Measurements from ENCODE around the gene INSIG1.

Gene INSIG1

GRCh38 chr7:155263051-155263450 lies 34.6 kb upstream of the INSIG1 start:
- no peak for ATAC-seq
- TF ChIP-seq TOX (CRISPR knock-in tag; IDR thresholded peaks at IDR 0.05; ENCODE audit: borderline replicate concordance) (no peak), POU6F1 (CRISPR knock-in tag; IDR thresholded peaks at IDR 0.05; ENCODE audit: borderline replicate concordance, low read depth) (no peak), CSRNP3 (CRISPR knock-in tag; IDR thresholded peaks at IDR 0.05) (no peak), GLIS3 (CRISPR knock-in tag; IDR thresholded peaks at IDR 0.05) (no peak), ISL1 (CRISPR knock-in tag; IDR thresholded peaks at IDR 0.05) (no peak), BACH2 (CRISPR knock-in tag; IDR thresholded peaks at IDR 0.05; ENCODE audit: borderline replicate concordance) (no peak), CSDC2 (CRISPR knock-in tag; IDR thresholded peaks at IDR 0.05) (no peak), ZNF8 (CRISPR knock-in tag; IDR thresholded peaks at IDR 0.05) (no peak), ARNTL (CRISPR knock-in tag; IDR thresholded peaks at IDR 0.05; ENCODE audit: borderline replicate concordance, low read depth) (no peak), CREB5 (CRISPR knock-in tag; IDR thresholded peaks at IDR 0.05; ENCODE audit: low read depth) (no peak), SNAI2 (CRISPR knock-in tag; IDR thresholded peaks at IDR 0.05) (no peak), ZFP3 (CRISPR knock-in tag; IDR thresholded peaks at IDR 0.05) (no peak)

GRCh38 chr7:155263581-155264143 lies 34.0 kb upstream of the INSIG1 start:
- TF ChIP-seq GLIS3 (CRISPR knock-in tag; IDR thresholded peaks at IDR 0.05) (no peak), ZNF70 (CRISPR knock-in tag; IDR thresholded peaks at IDR 0.05) (no peak), CSRNP3 (CRISPR knock-in tag; IDR thresholded peaks at IDR 0.05) (no peak), ARNTL (CRISPR knock-in tag; IDR thresholded peaks at IDR 0.05; ENCODE audit: borderline replicate concordance, low read depth) (no peak), TSHZ2 (CRISPR knock-in tag; IDR thresholded peaks at IDR 0.05) (no peak), RARB (CRISPR knock-in tag; IDR thresholded peaks at IDR 0.05) (no peak), OSR1 (CRISPR knock-in tag; IDR thresholded peaks at IDR 0.05) (no peak), CREB5 (CRISPR knock-in tag; IDR thresholded peaks at IDR 0.05; ENCODE audit: low read depth) (no peak), ISL1 (CRISPR knock-in tag; IDR thresholded peaks at IDR 0.05) (no peak), ZFP3 (CRISPR knock-in tag; IDR thresholded peaks at IDR 0.05) (no peak), ZNF8 (CRISPR knock-in tag; IDR thresholded peaks at IDR 0.05) (no peak)
- ATAC-seq = no peak

GRCh38 chr7:155265144-155265543 lies 32.5 kb upstream of the INSIG1 start:
- no peak for ATAC-seq
- TF ChIP-seq ZFP3 (CRISPR knock-in tag; IDR thresholded peaks at IDR 0.05) = no peak

GRCh38 chr7:155265961-155266360 lies 31.7 kb upstream of the INSIG1 start:
- no peak for ATAC-seq
- TF ChIP-seq ARNTL (CRISPR knock-in tag; IDR thresholded peaks at IDR 0.05; ENCODE audit: borderline replicate concordance, low read depth) (no peak), SNAI2 (CRISPR knock-in tag; IDR thresholded peaks at IDR 0.05) (no peak), POU6F1 (CRISPR knock-in tag; IDR thresholded peaks at IDR 0.05; ENCODE audit: borderline replicate concordance, low read depth) (no peak), OSR1 (CRISPR knock-in tag; IDR thresholded peaks at IDR 0.05) (no peak), CSRNP3 (CRISPR knock-in tag; IDR thresholded peaks at IDR 0.05) (no peak), RARB (CRISPR knock-in tag; IDR thresholded peaks at IDR 0.05) (no peak), BACH2 (CRISPR knock-in tag; IDR thresholded peaks at IDR 0.05; ENCODE audit: borderline replicate concordance) (no peak), ZFP30 (CRISPR knock-in tag; IDR thresholded peaks at IDR 0.05) (no peak), PPARA (CRISPR knock-in tag; IDR thresholded peaks at IDR 0.05; ENCODE audit: borderline replicate concordance) (no peak), ESRRG (CRISPR knock-in tag; IDR thresholded peaks at IDR 0.05) (no peak), TOX (CRISPR knock-in tag; IDR thresholded peaks at IDR 0.05; ENCODE audit: borderline replicate concordance) (no peak), ZFP3 (CRISPR knock-in tag; IDR thresholded peaks at IDR 0.05) (no peak), GLIS3 (CRISPR knock-in tag; IDR thresholded peaks at IDR 0.05) (no peak)

All from SK-N-SH treated with all-trans-retinoic acid at 6 μM for 48 hours (cell line).